ENCODE results near the gene DVL3.
A peak's percentile ranks its signal among the peaks of the same experiment; 100 is the strongest.

Gene DVL3

GRCh38 chr3:184176377-184177330, 21.5 kb downstream of the DVL3 start:
- DNase-seq (ENCODE audit: low read depth), result no peak

- no peak for DNase-seq (ENCODE audit: low read depth)
Observed at GRCh38 chr3:184177331-184177731, 22.2 kb downstream of the DVL3 start.

GRCh38 chr3:184177767-184178306, 22.7 kb downstream of the DVL3 start:
- DNase-seq (ENCODE audit: low read depth), result no peak

- no peak for DNase-seq (ENCODE audit: low read depth)
Observed at GRCh38 chr3:184178521-184179138, 23.5 kb downstream of the DVL3 start.

GRCh38 chr3:184180165-184180564, 25.0 kb downstream of the DVL3 start:
- no peak for DNase-seq (ENCODE audit: low read depth)

GRCh38 chr3:184181596-184181995, 26.4 kb downstream of the DVL3 start:
- DNase-seq (ENCODE audit: low read depth), result no peak

- DNase-seq (ENCODE audit: low read depth), result no peak
Observed at GRCh38 chr3:184183679-184184078, 28.5 kb downstream of the DVL3 start.

GRCh38 chr3:184184546-184185230, 29.5 kb downstream of the DVL3 start:
- no peak for DNase-seq (ENCODE audit: low read depth)

GRCh38 chr3:184185461-184186183, 30.4 kb downstream of the DVL3 start:
- DNase-seq (ENCODE audit: low read depth), result peak; percentile 99

GRCh38 chr3:184186184-184186901, 31.2 kb downstream of the DVL3 start, which contains the start of gene ABCF3:
Gene ABCF3 (plus strand): TSS chr3:184186199. CDS start chr3:184186208, 9 bp downstream.
- peak; percentile 15 for DNase-seq (ENCODE audit: low read depth)

- no peak for DNase-seq (ENCODE audit: low read depth)
Observed at GRCh38 chr3:184186902-184187207, 31.7 kb downstream of the DVL3 start.

- DNase-seq (ENCODE audit: low read depth), result no peak
Observed at GRCh38 chr3:184188080-184188479, 32.9 kb downstream of the DVL3 start.

GRCh38 chr3:184189421-184189820, 34.2 kb downstream of the DVL3 start:
- no peak for DNase-seq (ENCODE audit: low read depth)

GRCh38 chr3:184192889-184193288, 37.7 kb downstream of the DVL3 start:
- no peak for DNase-seq (ENCODE audit: low read depth)

- no peak for DNase-seq (ENCODE audit: low read depth)
Observed at GRCh38 chr3:184193991-184194539, 38.9 kb downstream of the DVL3 start.

GRCh38 chr3:184196536-184196935, 41.4 kb downstream of the DVL3 start:
- DNase-seq (ENCODE audit: low read depth), result no peak

- DNase-seq (ENCODE audit: low read depth), result no peak
Observed at GRCh38 chr3:184198509-184198908, 43.3 kb downstream of the DVL3 start.

GRCh38 chr3:184200825-184201224, 45.6 kb downstream of the DVL3 start:
- no peak for DNase-seq (ENCODE audit: low read depth)

GRCh38 chr3:184203526-184203925, 48.3 kb downstream of the DVL3 start:
- no peak for DNase-seq (ENCODE audit: low read depth)

GRCh38 chr3:184209146-184209923, 54.2 kb downstream of the DVL3 start:
- DNase-seq (ENCODE audit: low read depth), result no peak

All from activated T-cell treated with anti-CD3 and anti-CD28 coated beads for 24 hours (primary cell).